Inferior parietal cortex (tissue), 1 donor: ENCODE data around the gene UST.

Experiments
- DNase-seq: peaks from one replicate; pipeline ENCODE4 v3.0.0-alpha.2; 2016; ENCODE audit errors: extremely low spot score

The UST gene

GRCh38 chr6:148803979-148804378 lies 57.1 kb downstream of the UST start:
- DNase-seq: no peak

GRCh38 chr6:148805777-148806176 lies 58.9 kb downstream of the UST start:
- DNase-seq: no peak

GRCh38 chr6:148807784-148808183 lies 61.0 kb downstream of the UST start:
- DNase-seq: no peak

GRCh38 chr6:148808786-148809304 lies 62.0 kb downstream of the UST start:
- DNase-seq: no peak

GRCh38 chr6:148811459-148811858 lies 64.6 kb downstream of the UST start:
- no peak for DNase-seq

- DNase-seq: no peak
Observed at GRCh38 chr6:148814082-148814790, 67.4 kb downstream of the UST start.

GRCh38 chr6:148814869-148815268 lies 68.0 kb downstream of the UST start:
- no peak for DNase-seq

- no peak for DNase-seq
Observed at GRCh38 chr6:148816117-148816516, 69.3 kb downstream of the UST start.

- DNase-seq: no peak
Observed at GRCh38 chr6:148817689-148818088, 70.9 kb downstream of the UST start.

- DNase-seq: no peak
Observed at GRCh38 chr6:148818939-148819575, 72.2 kb downstream of the UST start.

GRCh38 chr6:148819852-148820251 lies 73.0 kb downstream of the UST start:
- no peak for DNase-seq

GRCh38 chr6:148822819-148823218 lies 76.0 kb downstream of the UST start:
- DNase-seq: no peak

- no peak for DNase-seq
Observed at GRCh38 chr6:148824291-148824690, 77.5 kb downstream of the UST start.

- no peak for DNase-seq
Observed at GRCh38 chr6:148824960-148825359, 78.1 kb downstream of the UST start.

GRCh38 chr6:148825492-148825891 lies 78.7 kb downstream of the UST start:
- no peak for DNase-seq

GRCh38 chr6:148827416-148828045 lies 80.7 kb downstream of the UST start:
- DNase-seq: no peak

- DNase-seq: no peak
Observed at GRCh38 chr6:148828047-148828446, 81.2 kb downstream of the UST start.

- DNase-seq: no peak
Observed at GRCh38 chr6:148829415-148830101, 82.7 kb downstream of the UST start.

GRCh38 chr6:148830614-148831013 lies 83.8 kb downstream of the UST start:
- no peak for DNase-seq

- DNase-seq: no peak
Observed at GRCh38 chr6:148831064-148831463, 84.2 kb downstream of the UST start.

- DNase-seq: no peak
Observed at GRCh38 chr6:148831531-148831930, 84.7 kb downstream of the UST start.

- no peak for DNase-seq
Observed at GRCh38 chr6:148835920-148836441, 89.2 kb downstream of the UST start.
